ENCODE data around the gene PNMA8A. TPM values are rescaled to one million over a fixed set of nuclear protein-coding genes. Genes with fewer than 3 reads are reported as not detected.

Gene PNMA8A
- total and polyA plus RNA-seq, 2 of the 8 experiments (the other 6 are each of a cell fraction or from before 2014, with no cell fraction given): 10.0 to 22.8 TPM

- no peak for TF ChIP-seq JUN (IDR thresholded peaks at IDR 0.05; ENCODE audit: low read depth, low read length)
- TF ChIP-seq CREB1 (IDR thresholded peaks at IDR 0.05): no peak
- no peak for TF ChIP-seq RXRA (IDR thresholded peaks at IDR 0.05; ENCODE audit: insufficient read depth, low read depth, low read length)
- no peak for TF ChIP-seq CBX8 (IDR thresholded peaks at IDR 0.05; ENCODE audit: borderline replicate concordance, low read depth, low read length)
- no peak for TF ChIP-seq NRF1 (IDR thresholded peaks at IDR 0.05; ENCODE audit: low read depth, low read length)
Observed at GRCh38 chr19:46508206-46508605, 36.8 kb upstream of the PNMA8A start (continued).

Data from H1 (cell line).